Fibroblast of mammary gland (primary cell): ENCODE measurements around the gene GNAT3.

Experiments used
- DNase-seq: peaks from one replicate; pipeline ENCODE4 v3.0.0-alpha.2; 2010; ENCODE audit warnings: low read depth
- H3K4me3 ChIP-seq: 2 replicates; pipeline ENCODE4 v1.5.1; 2011; ENCODE audit warnings: low read depth, mild to moderate bottlenecking, low read length, moderate library complexity; ENCODE audit not compliant: control insufficient read depth
- CTCF ChIP-seq: conservative IDR thresholded peaks from 2 replicates; pipeline ENCODE4 v1.5.1; 2011; ENCODE audit warnings: low read depth, low read length, inconsistent platforms; ENCODE audit not compliant: control insufficient read depth, insufficient read depth

The GNAT3 gene

GRCh38 chr7:80511964-80512363 is at the start of gene GNAT3:
GNAT3 (minus strand) TSS chr7:80512064; CDS start chr7:80511926, 138 bp downstream.
- no peak for DNase-seq
- no peak within 1 kb of the TSS for H3K4me3 ChIP-seq
- TF ChIP-seq CTCF: no peak

GRCh38 chr7:80558116-80558515 is 46.3 kb upstream of the GNAT3 start:
- H3K4me3 ChIP-seq: no peak overlapping the region
- no peak for TF ChIP-seq CTCF
- DNase-seq: no peak

GRCh38 chr7:80552031-80552694 is 40.3 kb upstream of the GNAT3 start:
- TF ChIP-seq CTCF: no peak
- DNase-seq: peak; percentile 54

GRCh38 chr7:80550005-80550404 is 38.1 kb upstream of the GNAT3 start:
- H3K4me3 ChIP-seq: no peak overlapping the region
- TF ChIP-seq CTCF: no peak
- DNase-seq: no peak

More at GRCh38 chr7:80552031-80552694, 40.3 kb upstream of the GNAT3 start:
- H3K4me3 ChIP-seq: no peak overlapping the region

GRCh38 chr7:80548840-80549530 is 37.1 kb upstream of the GNAT3 start:
- peak; percentile 18 for DNase-seq
- TF ChIP-seq CTCF: no peak
- no peak overlapping the region for H3K4me3 ChIP-seq

- peak; percentile 95 for DNase-seq
- no peak for TF ChIP-seq CTCF
- no peak overlapping the region for H3K4me3 ChIP-seq
Measured at GRCh38 chr7:80542398-80542797, 30.5 kb upstream of the GNAT3 start.
